GM21367 (cell line): ENCODE data around the gene CSTF3.
"Not testable (repeated sequence)": the region's sequence is repeated elsewhere in the genome, so short reads cannot be mapped to it uniquely, and the experiment has no call there.

Experiments
- ATAC-seq: cut with Tn5 transposase; IDR thresholded peaks from one replicate; pipeline ENCODE4 v1.9.1; 2021; ENCODE audit not compliant: unreplicated experiment

CSTF3 gene

DNA sequence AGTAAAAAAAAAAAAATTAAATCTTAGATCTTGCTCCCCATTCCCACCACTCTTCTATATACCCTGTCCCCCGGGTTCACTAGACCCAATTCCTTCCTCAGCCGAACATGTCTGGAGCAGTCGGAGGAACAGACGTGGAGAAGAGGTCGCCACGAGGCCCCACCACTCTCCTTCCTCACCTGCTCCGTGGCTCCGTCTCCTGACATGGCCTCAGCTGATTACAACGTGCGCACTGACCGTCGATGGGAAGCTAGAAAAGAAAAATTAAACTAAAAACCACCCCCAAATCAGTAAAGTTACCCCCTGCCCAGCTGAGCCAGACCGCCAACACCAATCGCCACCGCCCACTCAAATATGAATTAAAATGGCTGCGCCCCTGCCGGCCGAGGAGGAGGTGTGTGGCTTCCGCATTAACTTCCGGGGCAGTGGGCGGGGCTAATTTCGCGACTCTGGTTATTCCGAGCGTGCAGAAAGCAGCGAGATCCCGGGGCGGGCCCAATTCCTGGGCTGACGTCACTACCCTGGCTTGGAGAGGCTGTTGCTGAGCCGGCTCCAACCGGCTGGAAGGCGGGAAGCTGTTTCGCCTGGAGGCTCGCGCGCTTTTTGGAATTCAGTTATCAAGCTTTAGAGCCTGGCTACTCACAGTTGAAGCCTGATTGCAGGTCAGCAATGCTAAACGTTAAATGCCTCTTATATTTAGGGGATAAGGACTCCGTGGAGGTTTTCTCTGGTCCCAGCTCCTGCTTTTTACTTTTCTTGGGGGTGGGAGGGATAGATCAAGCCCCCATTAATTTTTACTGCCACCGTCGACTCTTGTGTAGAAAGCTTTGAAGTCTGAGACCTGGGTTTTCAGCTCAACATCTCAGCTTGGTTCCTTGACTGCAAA is at the start of gene CSTF3:
CSTF3 (minus strand) TSS at position 361 of the 886 bp plus-strand sequence; CDS start at position 206, 155 bp downstream.
- peak; percentile 90 for ATAC-seq

DNA sequence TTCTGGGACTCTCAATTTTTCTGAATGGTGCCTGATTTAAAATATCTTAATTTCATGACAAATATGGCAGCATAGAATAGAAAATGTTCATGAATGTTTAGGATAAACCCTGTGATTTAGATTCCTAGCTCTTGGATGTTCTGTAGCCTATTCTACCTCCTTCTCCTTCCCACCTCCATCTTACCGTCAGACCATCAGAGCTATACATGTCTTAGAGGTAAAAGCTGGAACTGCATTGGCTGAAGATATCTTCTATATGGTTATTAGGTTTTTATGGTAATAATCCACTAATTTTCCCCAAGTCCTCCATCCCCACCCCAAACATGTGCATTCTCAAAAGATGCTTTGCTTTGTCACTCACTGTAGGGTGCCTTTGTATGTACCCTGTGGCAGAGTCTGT is 46.9 kb upstream of the CSTF3 start:
- ATAC-seq, result no peak

DNA sequence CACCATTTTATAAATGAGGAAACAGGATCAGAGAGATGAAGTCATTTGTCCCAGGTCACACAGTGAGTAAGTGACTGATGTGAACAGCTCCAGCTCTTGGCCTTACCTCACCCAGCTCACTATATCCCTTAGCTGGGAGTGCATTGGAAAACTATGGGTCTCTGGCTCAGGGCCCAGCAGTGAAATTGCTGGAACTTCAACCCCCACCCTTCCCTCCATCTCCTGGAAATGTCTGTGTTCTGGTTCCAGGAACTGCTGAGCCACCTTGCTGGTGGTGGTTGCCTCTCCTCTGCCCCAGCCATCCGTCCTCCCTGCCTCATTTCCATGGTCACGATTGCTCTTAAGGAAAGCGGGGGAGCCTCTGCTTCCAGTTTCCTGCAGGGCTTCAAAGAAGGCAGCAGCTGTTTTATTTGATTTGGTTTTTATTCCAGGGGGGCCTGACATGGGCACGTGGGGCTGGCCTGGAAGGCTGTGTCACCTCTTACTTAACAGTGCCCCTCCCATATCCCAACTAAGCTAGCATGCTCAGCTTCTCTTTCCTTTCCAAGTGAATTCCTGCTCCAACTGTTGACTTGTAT is 46.2 kb upstream of the CSTF3 start:
- ATAC-seq, result no peak

DNA sequence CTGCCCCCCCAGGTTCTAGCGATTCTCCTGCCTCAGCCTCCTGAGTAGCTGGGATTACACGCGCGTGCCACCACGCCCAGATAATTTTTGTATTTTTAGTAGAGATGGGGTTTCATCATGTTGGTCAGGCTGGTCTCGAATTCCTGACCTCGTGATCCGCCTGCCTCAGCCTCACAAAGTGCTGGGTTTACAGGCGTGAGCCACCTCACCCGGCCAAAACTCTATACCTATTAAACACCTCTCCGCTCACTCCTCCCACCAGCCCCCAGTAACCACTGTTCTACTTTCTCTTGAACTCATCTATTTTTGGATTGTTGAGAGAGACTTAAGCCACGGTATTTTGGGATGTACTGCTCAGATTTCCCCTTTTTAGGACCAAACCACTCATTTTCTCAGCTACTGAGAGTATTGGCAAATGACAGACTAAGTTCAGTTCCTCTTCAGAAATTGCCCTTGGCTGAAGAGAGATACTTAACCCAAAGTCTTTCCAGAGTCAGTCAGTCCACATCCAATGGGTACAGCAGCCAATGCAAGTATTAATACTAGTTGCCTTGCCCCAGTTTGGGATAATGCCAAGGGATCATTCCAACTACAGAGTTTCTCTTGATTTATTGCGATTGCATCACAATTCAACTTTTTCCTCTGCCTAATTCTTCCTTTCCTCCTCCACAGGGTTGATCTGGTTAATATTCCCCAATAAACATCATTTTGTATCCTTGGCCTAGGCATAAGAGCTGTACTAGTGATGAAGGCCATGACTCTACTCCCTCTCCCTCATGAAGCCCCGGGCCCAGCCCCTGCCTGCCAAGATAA is 36.8 kb upstream of the CSTF3 start:
- ATAC-seq, result no peak

DNA sequence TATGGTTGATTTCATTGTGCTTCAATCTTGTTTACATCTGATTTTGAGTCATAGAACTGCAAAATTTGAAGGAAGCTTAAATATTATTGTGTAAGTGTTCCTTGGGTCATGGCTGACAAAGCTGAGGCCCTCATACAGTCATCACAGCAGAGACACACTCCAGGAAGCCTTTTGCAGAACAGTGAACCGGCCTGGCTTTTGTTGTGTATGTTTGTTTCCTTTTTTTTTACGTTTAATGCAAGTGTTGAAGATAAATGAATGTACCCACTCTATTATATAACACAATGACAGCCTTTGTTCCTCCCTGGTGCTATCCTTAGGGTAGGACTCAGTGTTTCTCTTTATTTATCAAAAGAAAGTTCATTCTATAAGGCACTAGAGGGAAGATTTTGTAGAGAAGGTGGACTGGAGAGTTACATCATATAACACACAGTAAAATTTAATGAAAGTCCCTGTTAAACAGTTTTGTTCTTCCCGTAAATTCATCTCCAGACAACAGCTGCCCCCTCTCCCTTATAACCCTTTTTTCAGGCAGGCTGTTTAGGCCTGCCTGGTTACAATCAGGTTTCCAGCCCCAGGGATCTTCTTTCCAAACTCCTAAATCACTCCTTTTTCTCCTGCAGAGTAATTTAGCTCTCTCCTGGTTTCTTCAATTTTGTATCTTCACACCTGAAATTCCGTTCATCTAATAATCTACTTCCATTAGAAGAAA is 34.3 kb upstream of the CSTF3 start:
- ATAC-seq, result no peak

DNA sequence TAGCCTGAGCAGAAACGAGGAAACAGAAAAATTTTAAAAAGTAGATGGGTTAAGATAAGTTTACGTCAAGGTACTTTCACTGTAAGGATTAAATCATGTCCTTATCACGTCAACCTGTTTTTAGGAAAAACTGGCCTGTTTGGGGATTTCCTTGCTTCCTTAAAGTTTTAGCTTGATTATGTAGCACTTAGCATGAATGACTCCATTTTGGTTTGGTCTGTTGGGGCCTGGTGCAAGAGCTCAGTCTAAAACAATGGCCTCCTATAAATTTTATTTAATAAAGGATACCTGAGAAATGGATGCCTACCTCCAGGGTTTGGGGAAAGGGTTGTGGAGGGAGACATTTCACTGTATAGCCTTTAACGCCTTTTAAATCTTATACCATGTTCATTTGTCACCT is 33.2 kb upstream of the CSTF3 start:
- no peak for ATAC-seq

DNA sequence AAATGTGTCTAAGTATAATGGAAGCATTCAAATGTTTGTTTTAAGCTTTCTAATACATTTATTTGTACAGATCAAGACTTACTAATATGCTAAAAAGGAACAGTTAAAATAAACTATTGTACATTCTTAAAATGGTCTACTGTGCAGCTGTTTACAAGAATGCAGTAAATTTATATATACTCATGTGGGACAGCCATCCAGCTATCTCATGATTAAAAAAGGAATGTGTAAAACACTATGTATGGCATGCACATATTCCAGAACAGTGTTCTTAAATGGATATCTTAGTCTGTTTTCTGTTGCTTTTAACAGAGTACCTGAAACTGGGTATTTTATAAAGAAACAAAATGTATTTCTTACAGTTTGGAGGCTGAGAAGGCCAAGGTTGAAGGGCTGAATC is 30.2 kb upstream of the CSTF3 start:
- no peak for ATAC-seq

DNA sequence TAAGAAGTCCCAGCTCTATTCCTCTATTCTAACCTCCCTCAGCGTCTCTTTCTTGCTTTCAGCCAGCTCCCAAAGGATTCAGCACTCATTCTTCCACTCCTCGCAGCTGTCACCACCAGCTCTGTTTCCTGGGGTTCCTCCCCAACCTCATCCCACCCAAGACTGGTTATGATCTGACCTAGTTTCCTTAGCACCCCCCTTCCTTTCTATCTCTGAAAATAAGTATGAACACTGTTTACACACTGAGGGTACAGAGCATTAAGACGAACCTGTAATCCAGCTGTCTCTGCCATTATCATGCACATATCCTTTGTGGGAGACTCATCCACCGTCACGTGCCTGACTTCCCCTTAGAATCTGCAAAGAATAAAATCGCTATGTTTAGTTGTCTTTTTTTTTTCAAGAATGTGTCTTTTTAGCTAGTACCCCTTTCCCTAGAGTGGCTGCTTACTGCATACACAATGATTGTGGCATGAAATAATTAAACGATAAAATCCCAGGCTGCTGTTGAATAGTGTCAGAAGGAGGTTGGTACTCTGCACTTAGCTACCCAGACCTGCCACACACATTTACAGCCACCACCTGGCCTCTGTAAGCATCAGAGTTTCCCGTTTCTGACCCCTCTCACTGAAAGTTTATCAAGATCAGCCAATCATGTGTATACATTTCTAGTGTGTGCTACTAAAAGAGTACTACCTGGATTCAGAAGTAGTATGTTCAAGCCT is 26.9 kb upstream of the CSTF3 start:
- ATAC-seq, result no peak

DNA sequence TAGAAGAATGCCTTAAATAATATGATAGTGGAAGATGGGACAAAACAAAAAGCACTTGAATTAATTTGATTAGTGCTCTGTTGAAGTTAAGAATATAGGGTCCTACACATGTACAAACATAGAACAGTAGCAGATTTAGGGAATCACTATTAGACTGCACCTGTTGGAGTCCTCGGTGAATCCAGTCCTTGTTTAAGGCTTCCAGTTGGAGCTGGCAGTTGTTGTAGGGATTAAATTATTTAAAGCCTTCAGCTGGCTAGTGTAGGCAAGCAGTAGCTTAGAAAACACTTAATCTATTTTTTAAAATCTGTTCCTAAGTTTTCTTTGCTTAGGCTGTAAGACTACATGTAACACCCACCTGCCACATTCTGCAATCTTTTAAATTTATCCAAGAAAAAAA is 24.5 kb upstream of the CSTF3 start:
- ATAC-seq, result no peak

DNA sequence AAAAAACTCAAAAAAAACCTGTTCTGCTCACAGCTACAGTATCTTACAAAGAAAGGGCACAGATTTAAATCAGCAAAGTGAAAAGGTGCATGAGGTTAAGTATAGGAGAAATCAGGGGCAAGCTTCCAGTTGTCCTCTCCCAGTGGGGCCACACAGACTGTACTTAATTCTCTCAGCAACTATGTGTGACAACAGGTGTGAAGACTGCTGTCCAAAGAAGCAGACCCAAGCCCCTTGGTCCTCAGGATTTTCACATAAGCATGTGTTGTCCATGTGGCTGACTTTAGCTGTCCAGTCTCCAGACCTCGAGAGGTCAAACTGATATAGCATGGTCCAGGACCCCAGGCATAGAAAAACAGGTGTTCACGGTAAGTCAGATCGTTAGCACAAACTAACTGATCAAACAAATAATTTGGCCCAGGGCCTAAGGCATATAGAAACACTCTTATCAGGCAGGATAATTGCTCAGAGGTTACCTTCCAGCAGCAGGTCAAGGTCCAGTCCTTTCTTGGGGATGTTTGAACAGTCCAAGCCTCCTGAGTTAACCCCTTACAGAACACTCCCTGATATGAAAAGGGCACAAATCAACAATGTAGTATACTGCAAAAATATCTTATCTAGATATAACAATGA is 21.1 kb upstream of the CSTF3 start:
- no peak for ATAC-seq

DNA sequence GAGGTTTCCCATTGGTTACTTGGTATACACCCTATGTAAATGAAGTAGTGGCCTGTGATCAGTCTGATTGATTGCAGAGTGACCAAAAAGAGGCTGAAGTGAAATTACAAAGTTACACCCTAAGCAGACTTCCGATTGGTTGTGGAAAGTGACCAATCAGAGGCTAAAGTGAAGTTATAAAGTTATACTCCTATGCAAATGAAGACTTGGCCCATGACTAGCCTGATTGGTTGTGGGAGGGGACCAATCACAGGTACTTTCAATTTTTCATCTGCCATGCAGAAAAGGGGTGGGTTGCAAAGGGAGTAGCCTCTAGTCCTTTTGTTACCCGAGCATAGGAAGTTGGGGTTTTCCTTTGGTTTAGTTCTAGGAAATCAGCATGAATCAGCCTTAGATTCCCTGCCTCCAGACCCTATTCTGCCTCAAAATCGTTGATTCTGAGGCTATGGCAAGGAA is 18.1 kb upstream of the CSTF3 start:
- ATAC-seq, result no peak

DNA sequence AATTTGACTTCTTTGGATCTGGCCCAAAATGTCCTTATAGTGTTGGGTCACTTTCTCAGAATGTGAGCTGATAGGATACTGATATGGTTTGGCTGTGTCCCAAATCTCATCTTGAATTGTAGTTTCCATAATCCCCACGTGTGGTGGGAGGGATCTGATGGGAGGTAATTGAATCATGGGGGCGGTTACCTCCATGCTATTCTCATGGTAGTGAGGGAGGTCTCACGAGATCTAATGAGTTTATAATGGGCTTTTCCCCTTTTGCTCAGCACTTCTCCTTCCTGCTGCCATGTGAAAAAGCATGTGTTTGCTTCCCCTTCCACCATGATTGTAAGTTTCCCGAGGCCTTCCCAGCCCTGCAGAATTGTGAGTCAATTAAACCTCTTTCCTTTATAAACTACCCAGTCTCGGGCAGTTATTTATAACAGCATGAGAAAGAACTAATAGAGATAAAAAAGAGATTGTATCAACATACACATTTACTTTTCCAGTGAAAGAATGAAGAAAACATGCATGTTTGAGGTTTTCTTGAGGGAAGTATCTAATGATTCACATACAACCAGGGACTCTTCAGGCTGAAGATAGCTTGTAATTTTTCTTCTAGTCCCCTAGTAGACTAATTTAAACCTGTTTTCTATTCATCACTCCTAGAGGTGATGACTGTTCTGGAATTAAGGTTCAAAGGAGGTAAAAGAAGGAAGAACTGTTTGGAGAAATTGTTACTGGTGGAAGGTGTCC is 17.3 kb upstream of the CSTF3 start:
- ATAC-seq, result no peak

DNA sequence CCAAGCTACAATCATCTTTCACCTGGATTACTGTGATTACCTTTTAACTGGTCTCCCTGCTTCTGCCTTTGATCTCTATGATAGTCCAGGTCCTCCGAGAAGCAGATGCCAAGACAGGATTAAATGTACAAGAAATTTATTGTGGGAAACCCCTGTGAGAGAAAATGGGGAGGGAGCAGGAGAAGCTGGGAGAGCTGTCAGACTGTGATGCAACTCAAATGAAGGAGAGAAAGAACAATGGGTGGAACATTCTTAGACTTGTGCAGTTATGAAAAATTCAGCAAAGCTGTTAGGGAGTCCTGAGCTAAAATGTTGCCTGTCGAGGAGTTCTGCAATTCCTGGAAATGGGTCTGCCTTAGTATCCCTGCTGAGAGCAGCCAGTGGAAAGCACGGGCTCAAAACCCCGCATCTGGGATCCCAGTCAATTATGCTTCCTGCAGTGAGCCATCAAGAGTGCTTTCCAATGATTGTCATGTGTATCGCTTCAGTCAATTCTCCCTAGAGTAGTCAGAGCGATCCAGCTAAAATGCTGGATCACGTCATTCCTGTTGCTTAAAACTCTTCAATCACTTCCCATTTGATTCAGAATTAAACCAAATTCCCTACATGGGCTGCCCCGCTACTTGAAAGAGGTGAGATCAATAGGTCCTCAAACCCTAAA is 16.5 kb upstream of the CSTF3 start:
- ATAC-seq, result no peak

DNA sequence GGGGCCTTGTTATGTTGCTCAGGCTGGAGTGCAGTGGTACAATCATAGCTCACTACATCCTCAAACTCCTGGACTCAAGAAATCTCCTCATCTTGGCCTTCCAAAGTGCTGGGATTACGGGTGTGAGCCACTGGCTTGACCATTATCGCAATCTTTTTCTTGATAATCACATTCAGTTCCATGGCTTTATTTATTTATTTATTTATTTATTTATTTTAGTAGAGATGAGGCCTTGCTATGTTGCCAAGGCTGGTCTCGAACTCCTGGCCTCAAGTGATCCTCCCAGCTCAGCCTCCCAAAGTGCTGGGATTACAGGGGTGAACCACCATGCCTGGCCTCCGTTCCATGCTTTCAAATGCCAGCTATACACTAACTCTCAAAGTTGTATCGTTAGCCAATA is 15.5 kb upstream of the CSTF3 start:
- not testable (repeated sequence) for ATAC-seq

DNA sequence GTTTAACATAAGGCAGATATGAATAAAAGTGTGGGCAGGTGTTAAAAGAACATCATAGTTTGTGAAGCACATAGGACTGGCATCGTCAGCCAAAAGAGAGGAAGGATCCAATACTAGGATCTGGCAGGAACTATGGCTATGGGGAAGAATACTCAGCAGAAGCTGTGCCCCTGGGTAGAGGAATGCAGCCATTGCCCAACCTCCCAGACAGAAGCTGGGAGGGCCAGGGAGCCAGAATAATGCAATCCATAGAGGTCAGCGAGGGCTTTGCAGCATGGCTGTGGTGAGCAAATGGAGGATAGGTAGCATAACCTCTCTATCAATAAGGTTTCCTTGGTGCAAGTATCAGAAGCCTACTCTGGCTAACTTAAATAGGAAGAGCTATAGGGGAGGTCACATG is 11.7 kb upstream of the CSTF3 start:
- no peak for ATAC-seq

DNA sequence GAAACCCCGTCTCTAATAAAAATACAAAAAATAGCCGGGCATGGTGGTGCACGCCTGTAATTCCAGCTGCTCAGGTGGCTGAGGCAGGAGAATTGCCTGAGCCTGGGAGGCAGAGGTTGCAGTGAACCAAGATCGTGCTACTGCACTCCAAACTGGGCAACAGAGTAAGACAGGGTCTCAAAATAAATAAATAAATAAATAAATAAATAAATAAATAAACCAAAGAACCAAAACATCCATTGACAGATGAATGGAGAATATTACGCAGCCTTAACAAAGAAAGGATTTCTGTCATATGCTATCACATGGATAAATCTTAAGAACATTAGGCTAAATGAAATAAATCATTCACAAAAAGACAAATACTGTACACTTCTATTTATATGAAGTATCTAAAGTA is 11.1 kb upstream of the CSTF3 start:
- ATAC-seq, result no peak

DNA sequence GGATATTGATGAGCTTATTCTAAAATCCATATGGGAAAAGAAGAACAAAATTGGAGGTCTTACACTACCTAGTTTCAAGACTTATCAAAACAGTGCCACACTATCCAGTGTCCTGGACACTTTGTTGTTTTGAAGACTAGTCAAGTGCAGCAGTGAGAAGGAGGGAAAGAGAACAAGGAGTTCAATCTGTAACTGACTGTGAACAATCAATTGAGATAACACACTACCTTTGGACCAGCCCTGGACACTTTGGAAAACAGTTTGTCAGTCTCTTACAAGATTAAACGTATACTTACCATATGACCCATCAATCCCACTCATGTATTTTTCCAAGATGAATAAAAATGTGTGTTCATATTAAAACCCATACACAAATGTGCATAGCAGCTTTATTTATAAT is 10.0 kb upstream of the CSTF3 start:
- no peak for ATAC-seq

DNA sequence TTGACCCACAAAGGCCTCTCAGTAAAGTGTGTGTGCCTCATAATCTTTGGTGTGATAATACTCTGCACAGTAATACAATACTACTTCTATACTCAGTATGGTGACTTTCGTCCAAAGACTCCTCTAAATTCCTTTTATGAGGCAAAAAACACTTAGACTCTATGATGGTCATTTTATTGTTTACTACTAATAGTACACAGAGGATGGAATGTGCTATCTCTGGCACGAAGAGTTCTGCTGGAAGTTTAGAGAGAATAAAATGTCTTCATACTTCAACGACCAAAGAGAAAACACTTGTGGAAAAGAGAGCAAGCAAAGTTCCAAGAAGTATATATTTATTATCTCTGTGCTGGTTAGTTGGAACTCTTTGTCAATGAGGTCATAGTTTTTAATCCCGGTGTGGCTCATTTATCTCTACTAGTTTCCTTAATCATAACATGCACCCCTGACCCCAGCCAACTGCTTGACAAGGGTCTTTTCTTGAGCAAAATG is 7.5 kb upstream of the CSTF3 start:
- ATAC-seq, result no peak

DNA sequence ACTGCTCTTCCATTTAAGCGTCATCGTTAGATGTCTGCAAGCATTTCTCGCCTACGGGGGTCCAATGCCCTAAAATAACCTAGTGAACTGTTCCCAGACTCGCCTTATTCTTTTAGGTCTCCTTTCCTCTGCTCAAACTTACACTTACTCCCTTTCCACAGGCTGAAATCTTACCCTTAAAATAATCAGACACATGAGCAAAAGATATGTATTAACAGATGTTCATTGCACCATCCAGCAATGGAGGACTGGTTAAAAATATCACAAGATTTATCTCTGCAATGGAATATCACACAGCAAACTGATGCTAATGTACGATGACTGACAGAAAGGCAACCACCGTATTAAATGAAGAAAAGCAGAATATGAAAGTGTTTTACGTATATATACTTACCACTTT is 1.6 kb upstream of the CSTF3 start:
- ATAC-seq, result no peak
